Activated CD4-positive, alpha-beta T cell treated with anti-CD3 and anti-CD28 coated beads for 4 hours (primary cell): ENCODE results near the gene ERN1.

Experiments used
- DNase-seq, 2 donors: peaks; one replicate each; pipeline ENCODE4 v3.0.0-alpha.2; 2020

Gene ERN1

GRCh38 chr17:64107500-64108236 lies 22.3 kb downstream of the ERN1 start:
- DNase-seq = no peak

- DNase-seq = no peak
Measured at GRCh38 chr17:64106918-64107317, 23.0 kb downstream of the ERN1 start.

DNA sequence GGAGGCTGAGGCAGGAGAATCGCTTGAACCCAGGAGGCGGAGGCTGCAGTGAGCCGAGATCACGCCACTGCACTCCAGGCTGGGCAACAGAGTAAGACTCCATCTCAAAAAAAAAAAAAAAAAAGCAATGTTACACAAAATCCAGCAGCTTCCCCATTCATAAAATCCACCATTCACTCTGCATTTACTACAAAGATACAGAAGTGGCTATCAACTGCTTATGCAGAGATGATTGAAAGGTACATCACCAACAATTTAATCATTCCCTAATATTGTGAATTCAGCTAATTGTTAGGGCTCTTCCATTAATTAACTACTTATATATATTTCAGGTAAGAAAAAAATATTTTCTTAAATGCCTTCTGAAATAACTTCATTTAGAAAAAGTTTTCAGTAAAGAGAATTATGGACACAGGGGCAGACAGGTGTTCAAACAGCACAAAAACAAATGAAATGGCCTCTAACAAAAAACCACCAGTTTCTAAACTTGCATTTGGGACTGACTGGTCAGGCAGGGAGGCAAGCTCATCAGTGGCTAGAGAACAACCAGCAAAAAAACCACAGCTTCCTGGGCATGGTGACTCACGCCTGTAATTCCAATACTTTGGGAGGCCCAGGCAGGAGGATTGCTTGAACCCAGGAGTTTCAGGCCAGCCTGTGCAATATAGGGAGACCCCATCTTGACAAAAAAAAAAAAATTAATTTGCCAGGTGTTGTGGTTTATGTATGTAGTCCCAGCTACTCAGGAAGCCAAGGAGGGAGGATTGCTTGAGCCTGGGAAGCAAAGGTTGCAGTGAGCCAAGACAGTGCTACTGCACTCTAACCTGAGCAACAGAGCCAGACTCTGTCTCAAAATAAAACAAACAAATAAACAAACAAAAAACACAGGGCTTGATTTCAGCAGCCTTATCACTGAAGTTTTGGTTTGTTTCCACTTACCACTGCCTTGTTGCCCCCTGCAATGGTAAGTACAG lies 26.3 kb downstream of the ERN1 start:
- DNase-seq = no peak

GRCh38 chr17:64102627-64103390 lies 27.1 kb downstream of the ERN1 start:
- no peak for DNase-seq

DNA sequence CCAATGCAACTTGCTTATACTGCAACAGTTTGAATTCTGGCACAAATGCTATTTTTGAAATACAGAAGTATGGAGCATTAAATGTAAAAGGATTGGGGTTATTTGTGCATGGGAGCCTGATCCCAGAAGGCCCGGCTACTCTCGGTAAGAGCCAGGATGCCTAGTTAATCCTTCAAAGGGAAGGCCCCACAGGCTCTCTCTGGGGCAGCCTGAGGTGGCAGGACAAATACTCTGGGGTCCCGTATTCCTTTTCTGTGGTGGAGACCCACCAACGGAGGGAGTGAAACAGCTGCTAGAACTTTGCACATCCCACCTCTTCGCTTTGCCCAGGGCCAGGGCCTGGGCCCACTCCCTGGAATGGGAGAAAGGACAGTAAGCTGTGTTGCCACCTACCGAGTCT lies 30.4 kb downstream of the ERN1 start:
- DNase-seq = no peak

GRCh38 chr17:64097196-64097936 lies 32.6 kb downstream of the ERN1 start:
- no peak for DNase-seq

DNA sequence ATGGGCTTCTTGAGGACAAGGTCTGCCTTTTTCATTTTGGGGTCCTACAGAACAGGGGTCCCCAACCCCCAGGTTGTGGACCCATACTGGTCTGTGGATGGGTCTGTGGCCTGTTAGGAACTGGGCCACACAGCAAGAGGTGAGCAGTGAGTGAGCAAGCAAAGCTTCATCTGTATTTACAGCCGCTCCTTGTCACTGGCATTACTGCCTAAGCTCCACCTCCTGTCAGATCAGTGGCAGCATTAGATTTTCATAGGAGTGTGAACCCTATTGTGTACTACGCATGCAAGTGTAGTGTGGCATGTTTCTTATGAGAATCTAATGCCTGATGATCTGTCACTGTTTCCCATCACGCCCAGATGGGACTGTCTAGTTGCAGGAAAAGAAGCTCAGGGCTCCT lies 33.9 kb downstream of the ERN1 start:
- no peak for DNase-seq

- DNase-seq = peak; percentile 20 to 28
Measured at GRCh38 chr17:64095144-64095882, 34.6 kb downstream of the ERN1 start.

GRCh38 chr17:64094412-64094811 lies 35.5 kb downstream of the ERN1 start:
- DNase-seq = no peak

GRCh38 chr17:64092952-64093451 lies 36.9 kb downstream of the ERN1 start:
- DNase-seq = no peak

GRCh38 chr17:64092113-64092512 lies 37.8 kb downstream of the ERN1 start:
- DNase-seq = no peak

DNA sequence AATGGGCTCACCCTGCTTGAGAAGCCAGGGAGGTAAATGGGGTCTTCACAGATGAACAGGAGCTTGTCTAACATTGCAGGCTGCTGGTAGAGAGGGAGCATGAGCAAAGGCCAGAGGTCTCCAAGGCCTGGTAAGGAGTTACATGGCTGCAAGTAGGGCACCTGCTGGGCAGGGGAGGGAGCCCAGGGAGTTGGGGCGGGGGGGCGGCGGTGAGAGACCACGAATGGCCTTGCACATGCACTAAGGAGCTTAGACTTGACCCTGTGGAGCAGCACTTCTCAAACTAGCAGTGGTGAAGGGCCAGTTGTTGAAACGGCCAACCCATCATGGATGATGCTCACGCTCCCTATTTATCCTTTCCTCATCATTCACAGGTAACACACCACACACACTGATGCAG lies 38.4 kb downstream of the ERN1 start:
- no peak for DNase-seq

DNA sequence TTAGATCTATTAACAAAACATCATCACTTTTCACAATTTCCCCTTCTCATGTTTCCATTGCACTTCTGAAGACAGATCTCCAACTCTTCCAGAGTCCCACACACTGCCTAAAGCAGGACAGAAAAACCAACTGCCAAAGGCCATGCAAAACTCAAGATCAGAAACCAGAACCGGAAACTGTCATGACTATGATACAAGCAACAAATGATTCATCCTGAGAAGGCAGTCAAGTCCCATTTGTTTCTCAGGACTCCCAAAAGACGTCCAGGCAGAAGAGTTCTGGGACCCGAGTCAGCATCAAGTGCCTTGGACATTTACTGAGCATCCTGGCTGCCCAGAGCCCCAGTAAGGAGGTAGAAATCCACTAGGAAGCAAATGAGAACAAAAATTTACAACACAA lies 38.8 kb downstream of the ERN1 start:
- DNase-seq = peak in 1 of 2 donors; percentile 15

DNA sequence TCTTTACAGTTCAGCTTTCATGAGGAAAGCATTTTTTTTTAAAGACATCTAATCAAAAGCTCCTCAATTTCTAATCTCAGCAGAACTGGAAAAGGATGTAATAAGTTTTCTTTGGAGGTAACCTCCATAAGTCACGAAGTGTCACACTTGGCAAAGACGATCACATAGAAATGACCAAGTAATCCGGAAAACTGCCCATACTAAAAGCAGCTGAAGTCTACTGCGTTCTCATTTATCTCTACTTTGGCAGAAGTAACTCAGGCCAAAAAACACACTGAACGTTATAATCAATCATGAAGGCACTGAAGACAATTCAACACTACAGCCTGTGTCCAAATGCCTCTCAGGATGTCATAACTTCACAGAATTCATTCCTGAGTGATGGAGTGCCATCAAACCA lies 39.8 kb downstream of the ERN1 start:
- no peak for DNase-seq

- DNase-seq = no peak
Measured at GRCh38 chr17:64087252-64088005, 42.5 kb downstream of the ERN1 start.

- no peak for DNase-seq
Measured at GRCh38 chr17:64085650-64086005, 44.3 kb downstream of the ERN1 start.

DNA sequence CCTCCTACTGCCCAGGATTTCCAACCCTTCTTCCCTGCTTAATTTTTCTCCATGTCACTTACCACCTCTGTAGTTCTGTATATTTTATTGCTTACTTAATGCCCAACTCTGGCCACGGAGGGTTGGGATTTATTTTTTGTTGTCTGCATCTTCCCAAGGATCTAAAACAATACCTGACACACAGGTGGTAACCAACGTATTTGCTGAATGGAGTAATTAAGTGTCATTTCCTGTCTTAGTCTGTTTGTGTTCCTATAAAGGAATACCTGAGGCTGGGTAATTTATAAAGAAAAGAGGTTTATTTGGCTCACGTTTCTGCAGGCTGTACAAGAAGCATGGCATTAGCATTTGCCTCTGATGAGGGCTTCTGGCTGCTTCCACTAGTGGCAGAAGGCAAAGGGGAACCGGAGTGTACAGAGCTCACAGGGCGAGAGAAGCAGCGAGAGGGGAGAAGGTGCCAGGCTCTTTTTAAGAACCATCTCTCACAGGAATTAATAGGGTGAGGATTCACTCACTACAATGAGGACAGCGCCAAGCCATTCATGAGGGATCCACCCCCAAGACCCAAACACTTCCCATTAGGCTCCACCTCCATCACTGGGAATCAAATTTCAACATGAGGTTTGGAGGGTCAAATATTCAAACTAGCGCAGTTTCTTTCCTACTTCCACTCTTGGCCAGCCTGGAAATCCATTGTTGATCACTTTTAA lies 44.8 kb downstream of the ERN1 start:
- DNase-seq = no peak

GRCh38 chr17:64084086-64084939 lies 45.6 kb downstream of the ERN1 start:
- no peak for DNase-seq

DNA sequence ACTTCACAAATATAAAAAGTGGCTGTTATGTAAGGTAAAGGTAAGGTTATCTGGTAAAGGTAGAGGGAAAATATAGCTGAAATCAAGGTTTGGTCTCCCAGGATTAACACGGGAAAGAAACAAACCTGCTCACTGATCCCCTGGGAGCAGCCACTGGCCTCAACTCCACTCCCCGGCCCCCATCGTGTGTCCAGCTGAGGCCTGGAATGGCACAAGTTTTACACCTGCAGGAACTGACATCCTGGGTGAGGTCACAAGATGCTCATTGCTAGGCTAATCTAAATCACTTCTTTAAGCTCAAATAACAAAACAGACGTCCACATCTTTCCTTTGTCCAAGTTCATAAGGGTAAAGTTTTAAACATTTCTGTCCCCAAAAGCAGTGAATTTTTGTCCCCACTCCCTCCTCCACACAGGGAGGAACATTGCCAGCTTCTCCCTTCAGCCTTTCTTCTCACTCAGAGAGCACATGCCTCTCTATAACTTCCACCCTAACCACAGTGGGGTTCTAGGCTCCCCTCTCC lies 46.3 kb downstream of the ERN1 start:
- no peak for DNase-seq
